Endothelial cell of umbilical vein (primary cell): ENCODE measurements around the gene EML1. TPM values are rescaled to one million over a fixed set of nuclear protein-coding genes. Genes with fewer than 3 reads are reported as not detected.

Experiments
- BruUV-seq: library from RNA; stranded (reverse); fragments of 400-500 nt; replicated peaks from 2 replicates; lab custom pipeline; 2021; lab: Mats Ljungman, UMichigan
- CTCF ChIA-PET: fragments of 300-600, 350-600 bp; sonication (Branson Sonifier 250); formaldehyde crosslinking; loops from one replicate; lab custom pipeline; 2021; ENCODE audit warnings: antibody characterized with exemption, inconsistent platforms; lab: Charles Lee
- POLR2A ChIA-PET: fragments of 300-600, 350-600 bp; sonication (Branson Sonifier 250); formaldehyde crosslinking; loops from one replicate; lab custom pipeline; 2021; ENCODE audit warnings: antibody characterized with exemption, inconsistent platforms; lab: Charles Lee
- DNase-seq: peaks from one replicate; pipeline ENCODE4 v3.0.0-alpha.2; 2011; ENCODE audit warnings: low read depth, low spot score
- FAIRE-seq: peaks from 2 replicates; lab custom pipeline; 2011; peaks lifted over from hg19 to GRCh38; lab: Jason Lieb, UNC
- H2AFZ ChIP-seq: 2 replicates; pipeline ENCODE4 v1.6.0; 2012; ENCODE audit warnings: low read depth, low read length, control low read depth, inconsistent platforms
- H3K27ac ChIP-seq: 2 replicates; pipeline ENCODE4 v1.5.1; 2011; ENCODE audit warnings: low read depth, mild to moderate bottlenecking, control low read depth, low read length, moderate library complexity; ENCODE audit not compliant: insufficient read depth
- H3K27me3 ChIP-seq, 2 experiments: 2 replicates each; pipeline versions ENCODE4 v1.6.0 to v1.6.1; 2011; ENCODE audit warnings: low read length in 2 of 2, mixed read lengths in 1 of 2; ENCODE audit not compliant: control insufficient read depth in 2 of 2, insufficient read depth in 2 of 2
- H3K36me3 ChIP-seq, 2 experiments: 2 replicates in 1 of 2; 3 replicates in 1 of 2; pipeline ENCODE4 v1.5.1; 2011; ENCODE audit warnings: low read length in 2 of 2, mild to moderate bottlenecking in 1 of 2, moderate library complexity in 1 of 2; ENCODE audit not compliant: control insufficient read depth in 2 of 2, insufficient read depth in 2 of 2; ENCODE audit errors: extremely low read depth in 1 of 2
- H3K4me1 ChIP-seq: 3 replicates; pipeline ENCODE4 v1.5.1; 2011; ENCODE audit warnings: mild to moderate bottlenecking, low read length; ENCODE audit not compliant: control insufficient read depth, insufficient read depth; ENCODE audit errors: extremely low read depth
- H3K4me2 ChIP-seq: 2 replicates; pipeline ENCODE4 v1.6.1; 2011; ENCODE audit warnings: low read length, control low read depth, mixed read lengths; ENCODE audit not compliant: insufficient read depth
- H3K4me3 ChIP-seq, 3 experiments: fragments of 200-600 bp in 1 of 3; sonication (generic), shearing (Covaris generic) in 1 of 3; replicated peaks in 1 of 3; 2 replicates each; pipeline ENCODE4 v1.5.1; 2011 to 2016; ENCODE audit warnings: control low read depth in 3 of 3, low read length in 3 of 3, mild to moderate bottlenecking in 2 of 3, inconsistent platforms in 1 of 3, low read depth in 1 of 3, moderate library complexity in 1 of 3; ENCODE audit not compliant: insufficient read depth in 1 of 3
- H3K79me2 ChIP-seq: 2 replicates; pipeline ENCODE4 v1.6.0; 2012; ENCODE audit warnings: low read length, inconsistent platforms; ENCODE audit not compliant: control insufficient read depth, insufficient read depth
- H3K9ac ChIP-seq: replicated peaks from 2 replicates; pipeline ENCODE3; 2011; ENCODE audit warnings: low read length, control low read depth; ENCODE audit not compliant: insufficient read depth; ENCODE audit errors: extremely low read depth
- H3K9me1 ChIP-seq: replicated peaks from 3 replicates; pipeline ENCODE4 v1.6.0; 2011; ENCODE audit warnings: mild to moderate bottlenecking, low read length; ENCODE audit not compliant: control insufficient read depth, insufficient read depth; ENCODE audit errors: extremely low read depth
- H3K9me3 ChIP-seq: replicated peaks from 2 replicates; pipeline ENCODE4 v1.5.1; 2012; ENCODE audit warnings: low read length, inconsistent platforms; ENCODE audit not compliant: control insufficient read depth, insufficient read depth
- H4K20me1 ChIP-seq: replicated peaks from 2 replicates; pipeline ENCODE3; 2011; ENCODE audit warnings: mild to moderate bottlenecking, low read length; ENCODE audit not compliant: control insufficient read depth, insufficient read depth; ENCODE audit errors: extremely low read depth
- CTCF ChIP-seq, 2 donors: IDR thresholded peaks; 1 replicate in 1 of 2; 2 replicates in 1 of 2; pipeline ENCODE4 v1.5.1; 2011; ENCODE audit warnings: low read length in 2 of 2, mild to moderate bottlenecking in 2 of 2, moderate library complexity in 2 of 2, control low read depth in 1 of 2, inconsistent platforms in 1 of 2, low read depth in 1 of 2; ENCODE audit not compliant: insufficient read depth in 1 of 2; ENCODE audit errors: extremely low read depth in 1 of 2
- EZH2 ChIP-seq: IDR thresholded peaks from 2 replicates; pipeline ENCODE4 v1.6.1; 2012; ENCODE audit warnings: borderline replicate concordance, low read depth, mild to moderate bottlenecking, moderate library complexity, low read length, inconsistent platforms; ENCODE audit not compliant: severe bottlenecking
- FOS ChIP-seq: IDR thresholded peaks from 2 replicates; pipeline ENCODE4 v1.6.1; 2011; ENCODE audit warnings: mild to moderate bottlenecking, low read length, moderate library complexity, borderline replicate concordance; ENCODE audit not compliant: insufficient read depth
- GATA2 ChIP-seq: IDR thresholded peaks from 2 replicates; pipeline ENCODE4 v1.7.0; 2011; ENCODE audit warnings: low read depth, mild to moderate bottlenecking, moderate library complexity, mixed read lengths, low read length; ENCODE audit not compliant: insufficient read length, insufficient read depth
- JUN ChIP-seq: IDR thresholded peaks from 2 replicates; pipeline ENCODE4 v1.6.1; 2011; ENCODE audit warnings: borderline replicate concordance, low read depth; ENCODE audit not compliant: insufficient read length, insufficient read depth
- MAX ChIP-seq: IDR thresholded peaks from 2 replicates; pipeline ENCODE4 v1.6.1; 2011; ENCODE audit not compliant: insufficient read depth, insufficient read length
- MYC ChIP-seq: IDR thresholded peaks from one replicate; pipeline ENCODE4 v1.6.1; 2011; ENCODE audit warnings: mild to moderate bottlenecking, low read depth, low read length
- POLR2A ChIP-seq: IDR thresholded peaks from 2 replicates; pipeline ENCODE4 v1.6.1; 2012; ENCODE audit warnings: low read depth, mild to moderate bottlenecking, control low read depth, low read length
- POLR2AphosphoS5 ChIP-seq: IDR thresholded peaks from 2 replicates; pipeline ENCODE4 v1.6.1; 2012; ENCODE audit warnings: low read depth, mild to moderate bottlenecking, control low read depth, low read length, moderate library complexity; ENCODE audit not compliant: insufficient read depth
- dilution Hi-C: fragments of 300-500 bp; cut with MboI; formaldehyde crosslinking; loops from one replicate; pipeline ENCODE4 v1.15.0; 2019; ENCODE audit warnings: low sequenced_read_pairs; ENCODE audit not compliant: extremely low pct_ligation_motif_present
- intact Hi-C: fragments of 100-400 bp; cut with micrococcal nuclease; formaldehyde crosslinking; loops from one replicate; pipeline ENCODE4 v1.10.0; 2022
- polyA plus RNA-seq, 4 experiments: library from polyadenylated mRNA; depleted of rRNA in 3 of 4; stranded (reverse) in 3 of 4; unstranded in 1 of 4; fragments of >200 nt; gene quantifications; 2 replicates each; pipeline versions ENCODE4 v1.2.1 to v1.2.3, GENCODE V29; 2011 to 2012; ENCODE audit warnings: missing spikeins in 1 of 4
- total RNA-seq: library from RNA; stranded (reverse); gene quantifications from 2 replicates; pipeline ENCODE4 v1.2.3, GENCODE V29; 2021

The EML1 gene
- total and polyA plus RNA-seq, 2 donors (not counting 3 experiments of a cell fraction or from before 2014, with no cell fraction given), result 22.9 to 33.0 TPM

GRCh38 chr14:99865408-99865807 lies 72.2 kb downstream of the EML1 start:
- no peaks in the 10 kb centered on the region for H3K79me2 ChIP-seq
- FAIRE-seq, result no peak
- H3K36me3 ChIP-seq, result peaks cover 0 to 2% of the 10 kb centered on the region in 2 experiments
- no peaks in the 10 kb centered on the region for H4K20me1 ChIP-seq
- no TSS peak for BruUV-seq
- H3K4me2 ChIP-seq, result no peak overlapping the region
- no peaks in the 10 kb centered on the region for H3K9me1 ChIP-seq
- H3K4me3 ChIP-seq, result no peak overlapping the region
- dilution Hi-C loops, result no loop called here
- no peak overlapping the region for H3K9ac ChIP-seq
- H3K9me3 ChIP-seq, result no peaks in the 10 kb centered on the region
- no peak for DNase-seq
- H3K27me3 ChIP-seq, result no peaks in the 10 kb centered on the region
- H2AFZ ChIP-seq, result no peak overlapping the region
- TF ChIP-seq MAX, result no peak
- no peak for TF ChIP-seq MYC
- TF ChIP-seq POLR2AphosphoS5, result no peak
- TF ChIP-seq FOS, result no peak
- TF ChIP-seq JUN, result no peak
- no peak for TF ChIP-seq GATA2
- no peak for TF ChIP-seq POLR2A
- TF ChIP-seq EZH2, result no peak
- no peak for TF ChIP-seq CTCF (IDR thresholded peaks at IDR 0.05; ENCODE audit: extremely low read depth in 1 of 2, insufficient read depth in 1 of 2, low read depth in 1 of 2, low read length in 2 of 2)
- H3K4me1 ChIP-seq, result no peaks in the 10 kb centered on the region
- intact Hi-C loops, result no loop called here
- ChIA-PET POLR2A (no interaction called here), CTCF (interaction anchor here (0.9 to 2.1 kb wide), 2 partner anchors 13 to 34 kb away, joined by 3 to 9 read pairs; no protein-coding TSS in a partner anchor)
- H3K27ac ChIP-seq, result no peak overlapping the region
